GM23338 (cell line): ENCODE results near the gene IL1A. TPM values are rescaled to one million over a fixed set of nuclear protein-coding genes. Genes with fewer than 3 reads are reported as not detected.
A peak's percentile ranks its signal among the peaks of the same experiment; 100 is the strongest.

Experiments used
- ATAC-seq: fragments of 200-7000 bp; cut with Tn5 transposase; 3 replicates; pipeline ENCODE4 v1.9.1; 2020
- DNase-seq: peaks from one replicate; pipeline ENCODE4 v3.0.0-alpha.2; 2015; ENCODE audit warnings: low spot score
- H2AFZ ChIP-seq: fragments of 200-600 bp; sonication (generic); 2 replicates; pipeline ENCODE4 v1.8.0; 2016; ENCODE audit warnings: antibody characterized with exemption, mild to moderate bottlenecking, moderate library complexity
- H3F3A ChIP-seq: fragments of 200-600 bp; sonication (generic); replicated peaks from 2 replicates; pipeline ENCODE4 v1.8.0; 2017; ENCODE audit warnings: antibody characterized with exemption, mixed run types, low read depth
- H3K27ac ChIP-seq: fragments of 200-600 bp; sonication (generic); 2 replicates; pipeline ENCODE4 v1.6.1; 2016; ENCODE audit warnings: low read depth
- H3K27me3 ChIP-seq: fragments of 200-600 bp; sonication (generic); 2 replicates; pipeline ENCODE4 v1.8.0; 2016; ENCODE audit warnings: mild to moderate bottlenecking, mixed run types, moderate library complexity; ENCODE audit not compliant: insufficient read depth
- H3K36me3 ChIP-seq: fragments of 200-600 bp; sonication (generic); 2 replicates; pipeline ENCODE4 v1.8.0; 2016; ENCODE audit warnings: mild to moderate bottlenecking; ENCODE audit not compliant: insufficient read depth
- H3K4me1 ChIP-seq: fragments of 200-600 bp; sonication (generic); 2 replicates; pipeline ENCODE4 v1.8.0; 2016; ENCODE audit warnings: mild to moderate bottlenecking, moderate library complexity; ENCODE audit not compliant: insufficient read depth
- H3K4me2 ChIP-seq: fragments of 200-600 bp; sonication (generic); 2 replicates; pipeline ENCODE4 v1.7.1; 2017; ENCODE audit warnings: mixed run types
- H3K4me3 ChIP-seq: fragments of 200-600 bp; sonication (generic); 2 replicates; pipeline ENCODE4 v1.6.1; 2016; ENCODE audit warnings: mixed run types
- H3K79me2 ChIP-seq: fragments of 200-600 bp; sonication (generic); replicated peaks from 2 replicates; pipeline ENCODE4 v1.8.0; 2017; ENCODE audit warnings: mild to moderate bottlenecking; ENCODE audit not compliant: insufficient read depth
- H3K9me2 ChIP-seq: fragments of 200-600 bp; sonication (generic); 2 replicates; pipeline ENCODE4 v1.8.0; 2017; ENCODE audit not compliant: insufficient read depth
- H4K20me1 ChIP-seq: fragments of 200-600 bp; sonication (generic); replicated peaks from 2 replicates; pipeline ENCODE4 v1.8.0; 2017; ENCODE audit warnings: mild to moderate bottlenecking; ENCODE audit not compliant: insufficient read depth
- H3K27ac Mint-ChIP-seq: 2 replicates; pipeline ENCODE4 v1.8.0; 2020; ENCODE audit warnings: inconsistent platforms, mild to moderate bottlenecking, moderate library complexity, mixed read lengths
- H3K27me3 Mint-ChIP-seq: 3 replicates; pipeline ENCODE4 v1.8.0; 2022; ENCODE audit warnings: low read depth, mild to moderate bottlenecking, moderate library complexity, mixed read lengths, inconsistent platforms; ENCODE audit not compliant: insufficient read depth, poor library complexity
- H3K36me3 Mint-ChIP-seq: 3 replicates; pipeline ENCODE4 v1.8.0; 2021; ENCODE audit warnings: low read depth, mild to moderate bottlenecking, inconsistent platforms, moderate library complexity, mixed read lengths
- H3K4me1 Mint-ChIP-seq: 3 replicates; pipeline ENCODE4 v1.8.0; 2020; ENCODE audit warnings: mild to moderate bottlenecking, inconsistent platforms, mixed read lengths
- H3K4me3 Mint-ChIP-seq: 3 replicates; pipeline ENCODE4 v1.8.0; 2021; ENCODE audit warnings: moderate library complexity, mild to moderate bottlenecking, inconsistent platforms, mixed read lengths
- H3K9me3 Mint-ChIP-seq: 3 replicates; pipeline ENCODE4 v1.8.0; 2020; ENCODE audit warnings: moderate library complexity, mild to moderate bottlenecking, inconsistent platforms, mixed read lengths
- CREB1 ChIP-seq: fragments of 250-450 bp; sonication (Bioruptor Pico); IDR thresholded peaks from 2 replicates; pipeline ENCODE4 v1.5.0; 2020; ENCODE audit warnings: low read depth, mild to moderate bottlenecking, moderate library complexity
- CTCF ChIP-seq, 2 experiments: fragments of 200-600 bp in 1 of 2; sonication (generic) in 1 of 2; conservative IDR thresholded peaks; 2 replicates each; pipeline versions ENCODE4 v1.5.1 to v1.6.1; 2016 to 2017; ENCODE audit warnings: antibody characterized with exemption in 2 of 2, low read depth in 2 of 2, mild to moderate bottlenecking in 2 of 2, moderate library complexity in 1 of 2
- ETS1 ChIP-seq: IDR thresholded peaks from 2 replicates; pipeline ENCODE4 v1.6.1; 2016; ENCODE audit warnings: antibody characterized with exemption
- EZH2 ChIP-seq: fragments of 200-600 bp; sonication (generic); IDR thresholded peaks from one replicate; pipeline ENCODE4 v1.8.0; 2017; ENCODE audit warnings: antibody characterized with exemption, mild to moderate bottlenecking, low read depth; ENCODE audit not compliant: unreplicated experiment
- EZH2phosphoT487 ChIP-seq: fragments of 200-600 bp; sonication (generic); IDR thresholded peaks from one replicate; pipeline ENCODE4 v1.8.1; 2018; ENCODE audit warnings: antibody characterized with exemption; ENCODE audit not compliant: unreplicated experiment
- JUNB ChIP-seq: IDR thresholded peaks from one replicate; pipeline ENCODE4 v1.6.1; 2016; ENCODE audit warnings: antibody characterized with exemption; ENCODE audit not compliant: unreplicated experiment
- NANOG ChIP-seq: IDR thresholded peaks from 2 replicates; pipeline ENCODE4 v1.6.1; 2016; ENCODE audit warnings: antibody characterized with exemption, borderline replicate concordance
- POLR2AphosphoS5 ChIP-seq: IDR thresholded peaks from 2 replicates; pipeline ENCODE4 v1.6.1; 2016; ENCODE audit warnings: antibody characterized with exemption, low read depth
- REST ChIP-seq: IDR thresholded peaks from one replicate; pipeline ENCODE4 v1.6.1; 2018; ENCODE audit warnings: antibody characterized with exemption; ENCODE audit not compliant: unreplicated experiment
- STAT1 ChIP-seq: IDR thresholded peaks from one replicate; pipeline ENCODE4 v1.6.1; 2016; ENCODE audit warnings: antibody characterized with exemption; ENCODE audit not compliant: unreplicated experiment
- ZNF114 ChIP-seq: fragments of 250-450 bp; sonication (Bioruptor Pico); IDR thresholded peaks from 2 replicates; pipeline ENCODE4 v1.5.0; 2020; ENCODE audit warnings: mild to moderate bottlenecking, moderate library complexity
- ZNF331 ChIP-seq: fragments of 250-450 bp; sonication (Bioruptor Pico); IDR thresholded peaks from 2 replicates; pipeline ENCODE4 v1.5.0; 2020; ENCODE audit warnings: low read depth, mild to moderate bottlenecking, moderate library complexity
- ZNF462 ChIP-seq: fragments of 250-450 bp; sonication (Bioruptor Pico); IDR thresholded peaks from 2 replicates; pipeline ENCODE4 v1.5.0; 2020; ENCODE audit warnings: mild to moderate bottlenecking, moderate library complexity
- polyA plus RNA-seq: library from polyadenylated mRNA; unstranded; fragments of >200 nt; fragmentation: Nextera tagmentation; extraction: Ambion mirVana; gene quantifications from 2 replicates; pipeline ENCODE4 v1.2.1, GENCODE V29; 2016
- total RNA-seq: library from RNA; depleted of rRNA; stranded (reverse); fragments of >200 nt; shearing (Covaris generic); gene quantifications from 2 replicates; pipeline ENCODE4 v1.2.3, GENCODE V29; 2014

Gene IL1A
- total and polyA plus RNA-seq, 2 experiments from 2014 or later: 0.65 to 0.73 TPM

- H3K27ac Mint-ChIP-seq: no peak overlapping the region
- H3K27me3 Mint-ChIP-seq: peaks cover 6% of the 10 kb centered on the region
- DNase-seq (no peak), ATAC-seq (no peak)
- Histone ChIP-seq H3K27ac (no peak overlapping the region), H3K27me3 (no peaks in the 10 kb centered on the region), H3K4me1 (peaks cover 22% of the 10 kb centered on the region), H3K4me2 (peak overlapping the region; percentile 35; the same call in 1 of the 2 replicates), H4K20me1 (no peaks in the 10 kb centered on the region), H3K79me2 (no peaks in the 10 kb centered on the region), H2AFZ (peak overlapping the region; percentile 43), H3K4me3 (no peak overlapping the region), H3K9me2 (peaks cover 16% of the 10 kb centered on the region), H3K36me3 (no peaks in the 10 kb centered on the region), H3F3A (no peaks in the 10 kb centered on the region)
- no peak for TF ChIP-seq NANOG
- no peak for TF ChIP-seq STAT1
- no peak for TF ChIP-seq ZNF114 (CRISPR knock-in tag)
- TF ChIP-seq EZH2: no peak
- TF ChIP-seq EZH2phosphoT487: no peak
- TF ChIP-seq ETS1: no peak
- TF ChIP-seq CREB1 (CRISPR knock-in tag): no peak
- no peak for TF ChIP-seq CTCF (conservative IDR thresholded peaks at IDR 0.05; ENCODE audit: low read depth in 2 of 2)
- no peak for TF ChIP-seq REST
- TF ChIP-seq JUNB: no peak
- TF ChIP-seq ZNF462 (CRISPR knock-in tag): no peak
- no peak for TF ChIP-seq ZNF331 (CRISPR knock-in tag)
- no peak for TF ChIP-seq POLR2AphosphoS5
- H3K9me3 Mint-ChIP-seq: no peaks in the 10 kb centered on the region
- no peaks in the 10 kb centered on the region for H3K36me3 Mint-ChIP-seq
- no peak overlapping the region for H3K4me3 Mint-ChIP-seq
- peaks cover 26% of the 10 kb centered on the region for H3K4me1 Mint-ChIP-seq
Measured at GRCh38 chr2:112783187-112783714, 1.0 kb downstream of the IL1A start.
